SK-N-SH (cell line): ENCODE data around the gene OSGEP. TPM values are rescaled to one million over a fixed set of nuclear protein-coding genes. Genes with fewer than 3 reads are reported as not detected.

ENCODE experiments used
- CTCF ChIA-PET: fragments of 300-600, 350-600 bp; formaldehyde crosslinking; extraction: SDS; loops from one replicate; lab custom pipeline; 2021; lab: Yijun Ruan, JAX
- POLR2A ChIA-PET: fragments of 350-600 bp; sonication (Branson Sonifier 250); formaldehyde crosslinking; extraction: SDS; loops from one replicate; lab custom pipeline; 2020; ENCODE audit warnings: antibody characterized with exemption, inconsistent platforms; lab: Yijun Ruan, JAX
- DNase-seq: peaks from one replicate; pipeline ENCODE4 v3.0.0; 2012
- H2AFZ ChIP-seq: fragments of 200-600 bp; sonication (generic); 2 replicates; pipeline ENCODE4 v1.8.1; 2016; ENCODE audit warnings: antibody characterized with exemption, mild to moderate bottlenecking, low read depth
- H3F3A ChIP-seq: fragments of 200-600 bp; sonication (generic); replicated peaks from 2 replicates; pipeline ENCODE3; 2016; ENCODE audit warnings: antibody characterized with exemption, mild to moderate bottlenecking; ENCODE audit not compliant: insufficient read depth
- H3K27ac ChIP-seq, 2 experiments: fragments of 200-500 bp in 1 of 2; fragments of 200-600 bp in 1 of 2; sonication (Bioruptor generic) in 1 of 2; sonication (generic), shearing (Covaris generic) in 1 of 2; 2 replicates each; pipeline versions ENCODE4 v1.5.1 to v1.6.1; 2014 to 2016; ENCODE audit warnings: low read depth in 2 of 2, inconsistent platforms in 1 of 2, low read length in 1 of 2, mild to moderate bottlenecking in 1 of 2, mixed read lengths in 1 of 2
- H3K27me3 ChIP-seq: fragments of 200-600 bp; sonication (generic), shearing (Covaris generic); 2 replicates; pipeline ENCODE4 v1.6.1; 2016; ENCODE audit warnings: mixed run types; ENCODE audit not compliant: insufficient read depth
- H3K36me3 ChIP-seq, 2 experiments: fragments of 200-500 bp in 1 of 2; fragments of 200-600 bp in 1 of 2; sonication (Bioruptor generic) in 1 of 2; sonication (generic) in 1 of 2; replicated peaks in 1 of 2; 2 replicates each; pipeline versions ENCODE3 to v1.5.1; 2014 to 2016; ENCODE audit warnings: low read length in 1 of 2, mild to moderate bottlenecking in 1 of 2; ENCODE audit not compliant: insufficient read depth in 2 of 2, control insufficient read depth in 1 of 2
- H3K4me1 ChIP-seq, 2 experiments: fragments of 200-500 bp in 1 of 2; fragments of 200-600 bp in 1 of 2; sonication (Bioruptor generic) in 1 of 2; sonication (generic), shearing (Covaris generic) in 1 of 2; 2 replicates each; pipeline versions ENCODE4 v1.5.1 to v1.6.1; 2014 to 2016; ENCODE audit warnings: low read depth in 1 of 2, low read length in 1 of 2, mixed run types in 1 of 2; ENCODE audit not compliant: insufficient read depth in 2 of 2, control insufficient read depth in 1 of 2
- H3K4me2 ChIP-seq: fragments of 200-600 bp; sonication (generic), shearing (Covaris generic); 2 replicates; pipeline ENCODE4 v1.6.1; 2017; ENCODE audit warnings: mixed run types
- H3K4me3 ChIP-seq, 2 experiments: fragments of 200-500 bp in 1 of 2; fragments of 200-600 bp in 1 of 2; sonication (Bioruptor generic) in 1 of 2; sonication (generic), shearing (Covaris generic) in 1 of 2; 2 replicates each; pipeline versions ENCODE4 v1.5.1 to v1.8.1; 2014 to 2016; ENCODE audit warnings: low read depth in 2 of 2, inconsistent platforms in 1 of 2, low read length in 1 of 2, mild to moderate bottlenecking in 1 of 2, mixed read lengths in 1 of 2, moderate library complexity in 1 of 2
- H3K79me2 ChIP-seq: fragments of 200-600 bp; sonication (generic); 2 replicates; pipeline ENCODE4 v1.8.1; 2017; ENCODE audit warnings: mild to moderate bottlenecking; ENCODE audit not compliant: insufficient read depth
- H3K9ac ChIP-seq: fragments of 200-600 bp; sonication (generic); 2 replicates; pipeline ENCODE4 v1.6.1; 2017; ENCODE audit warnings: mixed run types
- H3K9me2 ChIP-seq: fragments of 200-600 bp; sonication (generic); 2 replicates; pipeline ENCODE4 v1.6.1; 2017; ENCODE audit warnings: mixed run types
- H3K9me3 ChIP-seq: fragments of 200-600 bp; sonication (generic); 2 replicates; pipeline ENCODE4 v1.6.1; 2017; ENCODE audit warnings: mixed run types, mild to moderate bottlenecking, moderate library complexity
- H4K20me1 ChIP-seq: fragments of 200-600 bp; sonication (generic); 2 replicates; pipeline ENCODE4 v1.6.1; 2017; ENCODE audit warnings: mild to moderate bottlenecking, mixed run types; ENCODE audit not compliant: insufficient read depth
- CHD2 ChIP-seq: fragments of 150-350 bp; IDR thresholded peaks from 2 replicates; pipeline ENCODE4 v1.6.1; 2018; ENCODE audit warnings: low read length; ENCODE audit not compliant: partially characterized antibody
- ELF1 ChIP-seq: IDR thresholded peaks from 2 replicates; pipeline ENCODE4 v1.4.0; 2012
- EP300 ChIP-seq, 2 experiments: IDR thresholded peaks; 2 replicates each; pipeline versions ENCODE4 v1.4.0 to v1.6.1; 2012; ENCODE audit warnings: borderline replicate concordance in 1 of 2, low read depth in 1 of 2, low read length in 1 of 2
- EZH2phosphoT487 ChIP-seq: fragments of 200-600 bp; sonication (generic); IDR thresholded peaks from 2 replicates; pipeline ENCODE4 v1.6.1; 2017; ENCODE audit warnings: low read depth, mixed run types, mild to moderate bottlenecking, antibody characterized with exemption, moderate library complexity, borderline replicate concordance
- FOSL2 ChIP-seq: IDR thresholded peaks from 2 replicates; pipeline ENCODE4 v1.4.0; 2012; ENCODE audit warnings: low read depth, mild to moderate bottlenecking, moderate library complexity, borderline replicate concordance
- FOXM1 ChIP-seq: IDR thresholded peaks from 2 replicates; pipeline ENCODE4 v1.4.0; 2012; ENCODE audit warnings: low read depth, mild to moderate bottlenecking
- GATA2 ChIP-seq: sonication (generic); formaldehyde crosslinking; IDR thresholded peaks from 2 replicates; pipeline ENCODE4 v1.5.0; 2020; ENCODE audit warnings: mild to moderate bottlenecking, missing genetic modification reagents
- NFIC ChIP-seq: IDR thresholded peaks from 2 replicates; pipeline ENCODE4 v1.4.0; 2012; ENCODE audit warnings: borderline replicate concordance
- NRF1 ChIP-seq: IDR thresholded peaks from 2 replicates; pipeline ENCODE4 v1.6.1; 2012; ENCODE audit warnings: low read depth, mild to moderate bottlenecking, low read length
- POLR2AphosphoS5 ChIP-seq: IDR thresholded peaks from 2 replicates; pipeline ENCODE4 v1.6.1; 2012; ENCODE audit warnings: low read depth, low read length
- RAD21 ChIP-seq: IDR thresholded peaks from 2 replicates; pipeline ENCODE4 v1.6.1; 2012; ENCODE audit warnings: mild to moderate bottlenecking, low read length
- RCOR1 ChIP-seq: fragments of 150-350 bp; IDR thresholded peaks from 2 replicates; pipeline ENCODE4 v1.6.1; 2017; ENCODE audit warnings: antibody characterized with exemption, low read length
- RFX5 ChIP-seq: IDR thresholded peaks from 2 replicates; pipeline ENCODE4 v1.6.1; 2012; ENCODE audit warnings: mild to moderate bottlenecking, improper control_type of control experiment, low read length
- SIN3A ChIP-seq: IDR thresholded peaks from 2 replicates; pipeline ENCODE4 v1.6.1; 2012; ENCODE audit warnings: low read depth, mild to moderate bottlenecking, low read length, moderate library complexity, borderline replicate concordance
- TAF1 ChIP-seq: IDR thresholded peaks from 2 replicates; pipeline ENCODE4 v1.6.1; 2012; ENCODE audit warnings: low read depth, mild to moderate bottlenecking, low read length, moderate library complexity, borderline replicate concordance
- TCF12 ChIP-seq: IDR thresholded peaks from 2 replicates; pipeline ENCODE4 v1.4.0; 2012
- WGBS: methylation state at CpG from one replicate; pipeline ENCODE4 v1.1.6; 2017; ENCODE audit warnings: low lambda C conversion rate; 5-methylcytosine and 5-hydroxymethylcytosine counted together
- polyA plus RNA-seq, 3 experiments: library from polyadenylated mRNA; depleted of rRNA; stranded (reverse); fragments of >200 nt; gene quantifications; 2 replicates each; pipeline ENCODE4 v1.2.3, GENCODE V29; 2012
- TF ChIP-seq, protein P1 (sequence below): IDR thresholded peaks from 2 replicates; pipeline ENCODE4 v1.4.0; 2012; ENCODE audit warnings: low read depth
- TF ChIP-seq, protein P2 (sequence below): fragments of 150-350 bp; IDR thresholded peaks from 2 replicates; pipeline ENCODE4 v1.6.1; 2016; ENCODE audit warnings: mild to moderate bottlenecking, low read depth, low read length
- TF ChIP-seq, protein P3 (sequence below): fragments of 200-600 bp; sonication (generic); IDR thresholded peaks from 2 replicates; pipeline ENCODE4 v1.6.1; 2017; ENCODE audit warnings: antibody characterized with exemption, mild to moderate bottlenecking, moderate library complexity
- TF ChIP-seq, protein P4 (sequence below): IDR thresholded peaks from 2 replicates; pipeline ENCODE4 v1.4.0; 2012; ENCODE audit warnings: low read depth, borderline replicate concordance

The OSGEP gene
- polyA plus RNA-seq, 1 of the 3 experiments (the other 2 are of a cell fraction) = 32.9 TPM

DNA sequence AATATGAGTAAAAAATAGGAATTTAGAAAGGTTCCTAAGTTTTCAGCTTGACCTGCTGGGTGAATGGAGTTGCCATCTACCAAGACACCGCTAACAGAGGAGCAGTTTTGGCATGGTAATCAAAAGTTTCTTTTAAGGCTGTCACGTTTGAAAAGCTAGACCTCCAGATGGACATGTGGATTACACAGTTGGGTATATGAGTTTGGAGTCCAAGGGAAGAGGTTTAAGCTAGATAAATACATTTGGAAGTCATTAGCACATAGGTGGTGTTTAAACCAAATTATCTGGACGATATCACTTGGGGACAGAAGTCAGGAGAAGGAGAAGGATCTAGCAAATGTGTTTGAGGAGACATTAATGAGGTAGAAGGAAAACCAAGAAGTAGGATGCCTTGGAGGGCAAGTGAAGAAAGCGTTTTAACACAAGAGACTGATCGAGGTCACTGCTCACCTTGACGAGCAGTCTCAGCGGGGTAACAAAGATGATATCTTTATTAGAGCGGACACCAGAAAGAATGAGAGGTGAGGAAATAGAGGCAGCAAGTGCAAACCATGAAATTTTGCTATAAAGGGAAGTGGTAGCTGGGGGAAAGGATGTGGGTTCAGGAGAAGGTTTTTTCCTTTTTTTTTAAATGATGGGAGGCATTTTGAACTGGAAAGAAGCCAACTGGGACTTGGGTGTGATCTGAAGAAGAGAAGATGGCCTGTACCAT lies 32.2 kb upstream of the OSGEP start:
- H3K4me1 ChIP-seq = no peaks in the 10 kb centered on the region
- no peak overlapping the region for H3K4me2 ChIP-seq
- H2AFZ ChIP-seq = no peak overlapping the region
- H3F3A ChIP-seq = no peaks in the 10 kb centered on the region
- ChIA-PET CTCF (interaction anchor here (0.9 to 2.0 kb wide), 4 partner anchors 10 to 17 kb away, joined by 3 to 5 read pairs (median 4); partner anchors contain the start of gene PNP), POLR2A (no interaction called here)
- H3K79me2 ChIP-seq = no peaks in the 10 kb centered on the region
- no peaks in the 10 kb centered on the region for H3K36me3 ChIP-seq
- no peak overlapping the region for H3K9ac ChIP-seq
- WGBS = 5% methylated on average over 8 of the region's 8 CpGs
- no peak for DNase-seq
- no peaks in the 10 kb centered on the region for H3K9me2 ChIP-seq
- H3K27ac ChIP-seq = no peak overlapping the region
- H4K20me1 ChIP-seq = no peaks in the 10 kb centered on the region
- no peak overlapping the region for H3K4me3 ChIP-seq
- peaks cover 18% of the 10 kb centered on the region; the same call in 1 of the 2 replicates for H3K27me3 ChIP-seq
- TF ChIP-seq TAF1 (no peak), SIN3A (no peak), RFX5 (no peak), ELF1 (no peak), NFIC (no peak), GATA2 (CRISPR knock-in tag) (no peak), EP300 (IDR thresholded peaks at IDR 0.05; ENCODE audit: borderline replicate concordance in 1 of 2, low read depth in 1 of 2, low read length in 1 of 2) (no peak), RCOR1 (no peak), RAD21 (no peak), FOXM1 (no peak), EZH2phosphoT487 (no peak), NRF1 (no peak), POLR2AphosphoS5 (no peak), TCF12 (no peak), FOSL2 (no peak), CHD2 (no peak)
- TF ChIP-seq, protein P1, sequence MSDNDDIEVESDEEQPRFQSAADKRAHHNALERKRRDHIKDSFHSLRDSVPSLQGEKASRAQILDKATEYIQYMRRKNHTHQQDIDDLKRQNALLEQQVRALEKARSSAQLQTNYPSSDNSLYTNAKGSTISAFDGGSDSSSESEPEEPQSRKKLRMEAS = no peak
- TF ChIP-seq, protein P2, sequence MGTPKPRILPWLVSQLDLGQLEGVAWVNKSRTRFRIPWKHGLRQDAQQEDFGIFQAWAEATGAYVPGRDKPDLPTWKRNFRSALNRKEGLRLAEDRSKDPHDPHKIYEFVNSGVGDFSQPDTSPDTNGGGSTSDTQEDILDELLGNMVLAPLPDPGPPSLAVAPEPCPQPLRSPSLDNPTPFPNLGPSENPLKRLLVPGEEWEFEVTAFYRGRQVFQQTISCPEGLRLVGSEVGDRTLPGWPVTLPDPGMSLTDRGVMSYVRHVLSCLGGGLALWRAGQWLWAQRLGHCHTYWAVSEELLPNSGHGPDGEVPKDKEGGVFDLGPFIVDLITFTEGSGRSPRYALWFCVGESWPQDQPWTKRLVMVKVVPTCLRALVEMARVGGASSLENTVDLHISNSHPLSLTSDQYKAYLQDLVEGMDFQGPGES = no peak
- TF ChIP-seq, protein P3, sequence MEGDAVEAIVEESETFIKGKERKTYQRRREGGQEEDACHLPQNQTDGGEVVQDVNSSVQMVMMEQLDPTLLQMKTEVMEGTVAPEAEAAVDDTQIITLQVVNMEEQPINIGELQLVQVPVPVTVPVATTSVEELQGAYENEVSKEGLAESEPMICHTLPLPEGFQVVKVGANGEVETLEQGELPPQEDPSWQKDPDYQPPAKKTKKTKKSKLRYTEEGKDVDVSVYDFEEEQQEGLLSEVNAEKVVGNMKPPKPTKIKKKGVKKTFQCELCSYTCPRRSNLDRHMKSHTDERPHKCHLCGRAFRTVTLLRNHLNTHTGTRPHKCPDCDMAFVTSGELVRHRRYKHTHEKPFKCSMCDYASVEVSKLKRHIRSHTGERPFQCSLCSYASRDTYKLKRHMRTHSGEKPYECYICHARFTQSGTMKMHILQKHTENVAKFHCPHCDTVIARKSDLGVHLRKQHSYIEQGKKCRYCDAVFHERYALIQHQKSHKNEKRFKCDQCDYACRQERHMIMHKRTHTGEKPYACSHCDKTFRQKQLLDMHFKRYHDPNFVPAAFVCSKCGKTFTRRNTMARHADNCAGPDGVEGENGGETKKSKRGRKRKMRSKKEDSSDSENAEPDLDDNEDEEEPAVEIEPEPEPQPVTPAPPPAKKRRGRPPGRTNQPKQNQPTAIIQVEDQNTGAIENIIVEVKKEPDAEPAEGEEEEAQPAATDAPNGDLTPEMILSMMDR = no peak
- TF ChIP-seq, protein P4, sequence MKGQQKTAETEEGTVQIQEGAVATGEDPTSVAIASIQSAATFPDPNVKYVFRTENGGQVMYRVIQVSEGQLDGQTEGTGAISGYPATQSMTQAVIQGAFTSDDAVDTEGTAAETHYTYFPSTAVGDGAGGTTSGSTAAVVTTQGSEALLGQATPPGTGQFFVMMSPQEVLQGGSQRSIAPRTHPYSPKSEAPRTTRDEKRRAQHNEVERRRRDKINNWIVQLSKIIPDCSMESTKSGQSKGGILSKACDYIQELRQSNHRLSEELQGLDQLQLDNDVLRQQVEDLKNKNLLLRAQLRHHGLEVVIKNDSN = no peak
- H3K9me3 ChIP-seq = no peaks in the 10 kb centered on the region
